ENCODE results near the gene OVOL3. TPM values are rescaled to one million over a fixed set of nuclear protein-coding genes. Genes with fewer than 3 reads are reported as not detected.
"Not testable (repeated sequence)": the region's sequence is repeated elsewhere in the genome, so short reads cannot be mapped to it uniquely, and the experiment has no call there.

Gene OVOL3
- total RNA-seq, 1 donor from 2014 or later, result not detected

GRCh38 chr19:36125557-36125956 is 14.6 kb downstream of the OVOL3 start:
- TF ChIP-seq POLR2AphosphoS5 (IDR thresholded peaks at IDR 0.05; ENCODE audit: insufficient read depth in 1 of 2, low read depth in 1 of 2), result no peak
- TF ChIP-seq POLR2A (IDR thresholded peaks at IDR 0.05), result no peak
- TF ChIP-seq, protein P1, sequence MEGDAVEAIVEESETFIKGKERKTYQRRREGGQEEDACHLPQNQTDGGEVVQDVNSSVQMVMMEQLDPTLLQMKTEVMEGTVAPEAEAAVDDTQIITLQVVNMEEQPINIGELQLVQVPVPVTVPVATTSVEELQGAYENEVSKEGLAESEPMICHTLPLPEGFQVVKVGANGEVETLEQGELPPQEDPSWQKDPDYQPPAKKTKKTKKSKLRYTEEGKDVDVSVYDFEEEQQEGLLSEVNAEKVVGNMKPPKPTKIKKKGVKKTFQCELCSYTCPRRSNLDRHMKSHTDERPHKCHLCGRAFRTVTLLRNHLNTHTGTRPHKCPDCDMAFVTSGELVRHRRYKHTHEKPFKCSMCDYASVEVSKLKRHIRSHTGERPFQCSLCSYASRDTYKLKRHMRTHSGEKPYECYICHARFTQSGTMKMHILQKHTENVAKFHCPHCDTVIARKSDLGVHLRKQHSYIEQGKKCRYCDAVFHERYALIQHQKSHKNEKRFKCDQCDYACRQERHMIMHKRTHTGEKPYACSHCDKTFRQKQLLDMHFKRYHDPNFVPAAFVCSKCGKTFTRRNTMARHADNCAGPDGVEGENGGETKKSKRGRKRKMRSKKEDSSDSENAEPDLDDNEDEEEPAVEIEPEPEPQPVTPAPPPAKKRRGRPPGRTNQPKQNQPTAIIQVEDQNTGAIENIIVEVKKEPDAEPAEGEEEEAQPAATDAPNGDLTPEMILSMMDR (IDR thresholded peaks at IDR 0.05), result no peak
- H3K27me3 ChIP-seq, result no peaks in the 10 kb centered on the region
- H3K36me3 ChIP-seq, result peaks cover 0 to 40% of the 10 kb centered on the region in 2 donors
- H3K27ac ChIP-seq, result no peak overlapping the region
- no peaks in the 10 kb centered on the region for H3K9me3 ChIP-seq
- H3K4me1 ChIP-seq, result peaks cover 18% of the 10 kb centered on the region
- intact Hi-C loops (cut with DNase I), result loop anchor here (5.0 kb wide), 1 partner anchor 42 kb away; no protein-coding TSS in a partner anchor
- no peak overlapping the region for H3K4me3 ChIP-seq
- DNase-seq (ENCODE audit: extremely low spot score in 2 of 2), result no peak

GRCh38 chr19:36128392-36128736 is 17.4 kb downstream of the OVOL3 start:
- peak overlapping the region; percentile 45 to 49 for H3K4me3 ChIP-seq
- DNase-seq (ENCODE audit: extremely low spot score in 2 of 2), result no peak
- intact Hi-C loops (cut with DNase I), result loop anchor here (5.0 kb wide), 1 partner anchor 39 kb away; no protein-coding TSS in a partner anchor
- no peaks in the 10 kb centered on the region for H3K27me3 ChIP-seq
- TF ChIP-seq POLR2AphosphoS5 (IDR thresholded peaks at IDR 0.05; ENCODE audit: insufficient read depth in 1 of 2, low read depth in 1 of 2), result no peak
- TF ChIP-seq POLR2A (IDR thresholded peaks at IDR 0.05), result no peak
- peak overlapping the region; percentile 88 for H3K27ac ChIP-seq
- no peaks in the 10 kb centered on the region for H3K9me3 ChIP-seq
- H3K4me1 ChIP-seq, result peaks cover 18% of the 10 kb centered on the region
- H3K36me3 ChIP-seq, result peaks cover 0 to 25% of the 10 kb centered on the region in 2 donors

- H3K27ac ChIP-seq, H3K4me3 ChIP-seq: not testable (repeated sequence)
Measured at GRCh38 chr19:36131221-36131620, 20.3 kb downstream of the OVOL3 start.

DNA sequence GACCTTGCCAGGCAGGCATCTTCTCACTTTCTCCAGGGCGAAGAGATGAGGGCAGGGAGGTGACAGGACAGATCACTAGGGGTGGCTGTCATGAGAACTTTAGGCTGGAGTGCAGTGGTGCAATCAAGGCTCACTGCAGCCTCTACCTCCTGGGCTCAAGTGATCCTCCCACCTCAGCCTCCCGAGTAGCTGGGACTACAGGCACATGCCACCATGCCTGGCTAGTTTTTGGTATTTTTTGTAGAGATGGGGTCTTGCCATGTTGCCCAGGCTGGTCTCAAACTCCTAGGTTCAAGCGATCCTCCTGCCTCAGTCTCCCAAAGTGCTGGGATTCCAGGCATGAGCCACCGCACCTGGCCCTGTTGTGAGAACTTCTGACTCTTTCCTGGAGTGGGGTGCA is 23.9 kb downstream of the OVOL3 start:
- intact Hi-C loops (cut with DNase I); H3K36me3 ChIP-seq; H3K9me3 ChIP-seq; DNase-seq (ENCODE audit: extremely low spot score in 2 of 2); H3K27ac ChIP-seq; H3K27me3 ChIP-seq; H3K4me3 ChIP-seq: not testable (repeated sequence)
- peaks cover 22% of the 10 kb centered on the region for H3K4me1 ChIP-seq

More at GRCh38 chr19:36131221-36131620, 20.3 kb downstream of the OVOL3 start:
- H3K27me3 ChIP-seq; intact Hi-C loops (cut with DNase I); H3K36me3 ChIP-seq; H3K9me3 ChIP-seq; DNase-seq (ENCODE audit: extremely low spot score in 2 of 2): not testable (repeated sequence)
- peaks cover 18% of the 10 kb centered on the region for H3K4me1 ChIP-seq

- H3K4me3 ChIP-seq, result no peak overlapping the region
- no peaks in the 10 kb centered on the region for H3K27me3 ChIP-seq
- H3K9me3 ChIP-seq, result no peaks in the 10 kb centered on the region
- peaks cover 0 to 1% of the 10 kb centered on the region in 2 donors for H3K36me3 ChIP-seq
- DNase-seq (ENCODE audit: extremely low spot score in 2 of 2), result no peak
- intact Hi-C loops (cut with DNase I), result no loop called here
- TF ChIP-seq POLR2A (IDR thresholded peaks at IDR 0.05), result no peak
- peak in 1 of 2 donors; percentile 66 for TF ChIP-seq POLR2AphosphoS5 (IDR thresholded peaks at IDR 0.05; ENCODE audit: insufficient read depth in 1 of 2, low read depth in 1 of 2)
- TF ChIP-seq, protein P1 (IDR thresholded peaks at IDR 0.05), result no peak
- H3K27ac ChIP-seq, result peak overlapping the region; percentile 14
- H3K4me1 ChIP-seq, result peaks cover 33% of the 10 kb centered on the region
Measured at GRCh38 chr19:36136964-36137686, 26.2 kb downstream of the OVOL3 start.

DNA sequence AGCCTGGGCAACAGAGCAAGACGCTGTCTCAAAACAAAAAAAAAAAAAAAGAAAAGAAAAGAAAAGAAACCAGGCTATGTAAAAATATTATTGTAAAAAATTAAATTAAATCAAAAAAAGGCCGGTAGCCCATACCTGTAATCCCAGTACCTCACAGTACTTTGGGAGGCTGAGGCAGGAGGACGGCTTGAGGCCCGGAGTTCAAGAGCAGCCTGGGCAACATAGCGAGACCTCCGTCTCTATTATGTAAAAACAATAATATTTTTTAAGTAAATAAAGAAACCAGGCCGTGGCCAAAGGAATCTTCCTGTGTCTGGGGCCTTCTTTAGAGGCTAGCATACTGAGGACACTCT is 28.2 kb downstream of the OVOL3 start:
- peak overlapping the region; percentile 82 to 88 for H3K4me3 ChIP-seq
- H3K4me1 ChIP-seq, result peaks cover 34% of the 10 kb centered on the region
- no peaks in the 10 kb centered on the region for H3K27me3 ChIP-seq
- no peak for DNase-seq (ENCODE audit: extremely low spot score in 2 of 2)
- H3K36me3 ChIP-seq, result peaks cover 0 to 15% of the 10 kb centered on the region in 2 donors
- H3K27ac ChIP-seq, result peak overlapping the region; percentile 98
- TF ChIP-seq POLR2AphosphoS5 (IDR thresholded peaks at IDR 0.05; ENCODE audit: insufficient read depth in 1 of 2, low read depth in 1 of 2), result no peak
- intact Hi-C loops (cut with DNase I), result no loop called here
- H3K9me3 ChIP-seq, result no peaks in the 10 kb centered on the region

All from vagina (tissue), 2 donors.